Spleen (tissue), 11 donors: ENCODE results near the gene DIDO1. TPM values are rescaled to one million over a fixed set of nuclear protein-coding genes. Genes with fewer than 3 reads are reported as not detected.
"Not testable (repeated sequence)": the region's sequence is repeated elsewhere in the genome, so short reads cannot be mapped to it uniquely, and the experiment has no call there.

Source experiments
- DNase-seq: peaks from one replicate; pipeline ENCODE4 v3.0.0-alpha.2; 2020
- H3K27ac ChIP-seq, 8 donors: fragments of 200-600 bp; sonication (generic) in 7 of 8; 1 replicate in 4 of 8; 2 replicates in 4 of 8; pipeline versions ENCODE4 v1.5.0 to v1.8.0; 2016 to 2021; ENCODE audit warnings: inconsistent platforms in 4 of 8, mild to moderate bottlenecking in 4 of 8, moderate library complexity in 1 of 8
- H3K27me3 ChIP-seq, 7 donors: fragments of 200-600 bp; sonication (generic) in 6 of 7; replicated peaks in 1 of 7; 1 replicate in 4 of 7; 2 replicates in 3 of 7; pipeline versions ENCODE4 v1.5.0 to v1.8.0; 2016 to 2021; ENCODE audit warnings: inconsistent platforms in 3 of 7, mild to moderate bottlenecking in 1 of 7
- H3K36me3 ChIP-seq, 6 donors: fragments of 200-600 bp; sonication (generic) in 5 of 6; 1 replicate in 4 of 6; 2 replicates in 2 of 6; pipeline versions ENCODE4 v1.5.0 to v1.8.0; 2016 to 2021; ENCODE audit warnings: inconsistent platforms in 2 of 6
- H3K4me1 ChIP-seq, 6 donors: fragments of 200-600 bp; sonication (generic) in 5 of 6; 1 replicate in 3 of 6; 2 replicates in 3 of 6; pipeline versions ENCODE4 v1.5.0 to v1.8.0; 2016 to 2021; ENCODE audit warnings: inconsistent platforms in 3 of 6
- H3K4me3 ChIP-seq, 8 donors: fragments of 200-600 bp; sonication (generic) in 7 of 8; 1 replicate in 4 of 8; 2 replicates in 4 of 8; pipeline versions ENCODE4 v1.5.0 to v1.8.0; 2016 to 2021; ENCODE audit warnings: inconsistent platforms in 4 of 8, mild to moderate bottlenecking in 4 of 8, moderate library complexity in 2 of 8
- H3K9me3 ChIP-seq, 8 donors: fragments of 200-600 bp; sonication (generic) in 7 of 8; 1 replicate in 4 of 8; 2 replicates in 4 of 8; pipeline versions ENCODE4 v1.5.0 to v1.8.0; 2016 to 2021; ENCODE audit warnings: inconsistent platforms in 4 of 8
- CTCF ChIP-seq, 11 experiments: fragments of 200-600 bp in 7 of 11; fragments of 450-650 bp in 4 of 11; sonication (generic) in 4 of 11; IDR thresholded peaks in 8 of 11; conservative IDR thresholded peaks in 3 of 11; 1 replicate in 7 of 11; 2 replicates in 4 of 11; pipeline versions ENCODE4 v1.4.0 to v1.8.0; 2016 to 2021; ENCODE audit warnings: antibody characterized with exemption in 11 of 11, inconsistent platforms in 4 of 11, mild to moderate bottlenecking in 1 of 11
- POLR2A ChIP-seq, 3 donors: fragments of 450-650 bp; IDR thresholded peaks; one replicate each; pipeline ENCODE4 v1.5.1; 2017; ENCODE audit warnings: antibody characterized with exemption in 3 of 3, mild to moderate bottlenecking in 1 of 3
- POLR2AphosphoS5 ChIP-seq, 3 donors: sonication (generic); formaldehyde crosslinking; IDR thresholded peaks; one replicate each; pipeline ENCODE4 v1.5.1; 2017; ENCODE audit warnings: antibody characterized with exemption in 3 of 3
- WGBS, 5 donors: extraction: QIAGEN DNeasy Blood & Tissue Kit in 3 of 5; methylation state at CpG; one replicate each; pipeline versions ENCODE4 v1.1.5 to v1.1.7; 2013 to 2018; 5-methylcytosine and 5-hydroxymethylcytosine counted together
- intact Hi-C: fragments of 100-400 bp; cut with DNase I; formaldehyde crosslinking; loops from one replicate; pipeline ENCODE4 v1.15.0; 2023; ENCODE audit warnings: low total_unique reads
- polyA plus RNA-seq, 3 donors: library from polyadenylated mRNA; stranded (reverse); fragments of 200-250 nt; gene quantifications; one replicate each; pipeline ENCODE4 v1.2.1, GENCODE V29; 2013
- total RNA-seq, 7 donors: library from RNA; depleted of rRNA in 3 of 7; stranded (reverse); fragments of >200 nt in 3 of 7; fragmentation: NEBNext Ultra II Directional in 4 of 7; extraction: Animal tissue kit (Norgen Biotek cat#: 25700) in 4 of 7; gene quantifications; one replicate each; pipeline versions ENCODE4 v1.1.0 to v1.2.1, GENCODE V29; 2016 to 2021
- donor health status: healthy with polysubstance abuse.
- donor health status: DM: no; HTN: no; CAD: no; lungs with moderate emphysema.
- donor health status: DM: no; HTN: no; CAD: no.
- donor health status: Bipolar disorder and iron deficiency.
- donor health status: healthy.
- donor health status: DM: no; HTN: no; CAD: no.
- donor health status: DM: yes; HTN: yes; CAD: no.

DIDO1 gene
- total and polyA plus RNA-seq, 10 donors: 17.4 to 79.6 (median 66.9) TPM

- intact Hi-C loops: no loop called here
- H3K9me3 ChIP-seq: no peaks in the 10 kb centered on the region
- peaks cover 0 to 15% (median 4%) of the 10 kb centered on the region in 6 donors for H3K36me3 ChIP-seq
- H3K27ac ChIP-seq: no peak overlapping the region
- no peaks in the 10 kb centered on the region for H3K27me3 ChIP-seq
- WGBS, 5 donors: 81 to 91% (median 85%) methylated on average over 8 to 11 of the region's 14 CpGs
- H3K4me1 ChIP-seq: peaks cover 0 to 43% (median 19%) of the 10 kb centered on the region in 6 donors
- H3K4me3 ChIP-seq: no peak overlapping the region
- no peak for DNase-seq
- TF ChIP-seq CTCF (IDR thresholded peaks at IDR 0.05 in 8 of 11, conservative IDR thresholded peaks at IDR 0.05 in 3 of 11) (no peak), POLR2A (IDR thresholded peaks at IDR 0.05) (no peak), POLR2AphosphoS5 (IDR thresholded peaks at IDR 0.05) (no peak)
These were observed 51.4 kb downstream of the DIDO1 start for GRCh38 chr20:62874964-62875344.

GRCh38 chr20:62873681-62874031 lies 52.6 kb downstream of the DIDO1 start:
- H3K36me3 ChIP-seq, H3K4me3 ChIP-seq, H3K9me3 ChIP-seq, intact Hi-C loops, H3K27ac ChIP-seq, H3K27me3 ChIP-seq, DNase-seq: not testable (repeated sequence)
- H3K4me1 ChIP-seq: peaks cover 0 to 43% (median 19%) of the 10 kb centered on the region in 6 donors
- TF ChIP-seq CTCF (IDR thresholded peaks at IDR 0.05 in 8 of 11, conservative IDR thresholded peaks at IDR 0.05 in 3 of 11) (peak in 9 of 11 experiments; percentile 18 to 68 (median 55)), POLR2AphosphoS5 (IDR thresholded peaks at IDR 0.05) (peak in 2 of 3 donors; percentile 9 to 34)
- 2 to 17% (median 10%) methylated on average over 13 to 15 of the region's 15 CpGs for WGBS, 5 donors

- peaks cover 0 to 43% (median 19%) of the 10 kb centered on the region in 6 donors for H3K4me1 ChIP-seq
- WGBS, 5 donors: 56 to 75% (median 67%) methylated on average over 7 of the region's 7 CpGs
- TF ChIP-seq CTCF (IDR thresholded peaks at IDR 0.05 in 8 of 11, conservative IDR thresholded peaks at IDR 0.05 in 3 of 11) (no peak), POLR2AphosphoS5 (IDR thresholded peaks at IDR 0.05) (no peak), POLR2A (IDR thresholded peaks at IDR 0.05) (no peak)
- no peak for DNase-seq
- H3K9me3 ChIP-seq: no peaks in the 10 kb centered on the region
- H3K36me3 ChIP-seq: no peaks in the 10 kb centered on the region
- no peak overlapping the region for H3K4me3 ChIP-seq
- H3K27ac ChIP-seq: no peak overlapping the region
- no peaks in the 10 kb centered on the region for H3K27me3 ChIP-seq
- intact Hi-C loops: no loop called here
These were observed 53.0 kb downstream of the DIDO1 start for GRCh38 chr20:62873280-62873679.

GRCh38 chr20:62872862-62873261 lies 53.4 kb downstream of the DIDO1 start:
- no peak overlapping the region for H3K4me3 ChIP-seq
- no peak for TF ChIP-seq POLR2A (IDR thresholded peaks at IDR 0.05)
- no peaks in the 10 kb centered on the region for H3K36me3 ChIP-seq
- H3K4me1 ChIP-seq: peaks cover 0 to 43% (median 19%) of the 10 kb centered on the region in 6 donors
- intact Hi-C loops: no loop called here
- H3K27ac ChIP-seq: no peak overlapping the region
- DNase-seq: no peak
- no peaks in the 10 kb centered on the region for H3K27me3 ChIP-seq
- 88 to 94% (median 91%) methylated on average over 6 of the region's 6 CpGs for WGBS, 5 donors
- no peaks in the 10 kb centered on the region for H3K9me3 ChIP-seq
